GM06990 (cell line): ENCODE data around the gene TLL1.

Experiments
- DNase-seq: peaks from one replicate; pipeline ENCODE4 v3.0.0-alpha.2; 2011; ENCODE audit not compliant: insufficient read length; ENCODE audit errors: extremely low read depth
- H3K27me3 ChIP-seq: replicated peaks from 2 replicates; pipeline ENCODE4 v1.6.0; 2011; ENCODE audit warnings: low read length; ENCODE audit not compliant: control insufficient read depth, insufficient read depth
- H3K36me3 ChIP-seq: 2 replicates; pipeline ENCODE4 v1.5.1; 2011; ENCODE audit warnings: low read length; ENCODE audit not compliant: control insufficient read depth, insufficient read depth
- H3K4me3 ChIP-seq: replicated peaks from 2 replicates; pipeline ENCODE4 v1.5.1; 2011; ENCODE audit warnings: low read depth, mild to moderate bottlenecking, control low read depth, low read length
- CTCF ChIP-seq: IDR thresholded peaks from 2 replicates; pipeline ENCODE4 v1.5.1; 2011; ENCODE audit warnings: low read length, control low read depth, mild to moderate bottlenecking, inconsistent platforms; ENCODE audit not compliant: insufficient read depth, poor library complexity, severe bottlenecking

TLL1 gene

DNA sequence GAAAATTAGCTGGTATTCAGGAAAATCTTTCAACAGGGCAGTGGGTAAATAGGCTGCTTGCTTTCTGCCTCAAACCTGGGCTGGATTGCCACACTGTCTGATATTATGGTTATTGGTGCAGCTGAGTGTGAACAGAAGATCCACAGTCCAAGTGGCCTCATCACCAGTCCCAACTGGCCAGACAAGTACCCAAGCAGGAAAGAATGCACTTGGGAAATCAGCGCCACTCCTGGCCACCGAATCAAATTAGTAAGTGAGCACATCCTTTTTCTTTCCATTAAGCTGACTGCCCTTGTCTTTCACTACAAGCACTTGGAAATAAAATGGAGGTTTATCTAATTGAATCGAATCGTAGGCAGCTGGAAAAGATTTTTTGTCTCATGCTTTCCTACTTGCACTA is 204.7 kb downstream of the TLL1 start:
- DNase-seq = no peak
- no peaks in the 10 kb centered on the region for H3K27me3 ChIP-seq
- no peaks in the 10 kb centered on the region for H3K36me3 ChIP-seq
- H3K4me3 ChIP-seq = no peak overlapping the region
- TF ChIP-seq CTCF = no peak

- no peak for TF ChIP-seq CTCF
- H3K27me3 ChIP-seq = no peaks in the 10 kb centered on the region
- no peak for DNase-seq
- no peak overlapping the region for H3K4me3 ChIP-seq
- no peaks in the 10 kb centered on the region for H3K36me3 ChIP-seq
These were observed 205.3 kb downstream of the TLL1 start for GRCh38 chr4:166078383-166078782.

GRCh38 chr4:166078955-166079354 is 205.9 kb downstream of the TLL1 start:
- DNase-seq = no peak
- no peaks in the 10 kb centered on the region for H3K27me3 ChIP-seq
- no peak for TF ChIP-seq CTCF
- H3K4me3 ChIP-seq = no peak overlapping the region
- no peaks in the 10 kb centered on the region for H3K36me3 ChIP-seq

GRCh38 chr4:166087569-166087968 is 214.5 kb downstream of the TLL1 start:
- H3K4me3 ChIP-seq = no peak overlapping the region
- DNase-seq = no peak
- no peaks in the 10 kb centered on the region for H3K36me3 ChIP-seq
- no peak for TF ChIP-seq CTCF
- H3K27me3 ChIP-seq = no peaks in the 10 kb centered on the region; the same call in 1 of the 2 replicates

GRCh38 chr4:166088576-166088975 is 215.5 kb downstream of the TLL1 start:
- no peak for TF ChIP-seq CTCF
- Histone ChIP-seq H3K36me3 (no peaks in the 10 kb centered on the region), H3K4me3 (no peak overlapping the region), H3K27me3 (no peaks in the 10 kb centered on the region; the same call in 1 of the 2 replicates)
- DNase-seq = no peak

DNA sequence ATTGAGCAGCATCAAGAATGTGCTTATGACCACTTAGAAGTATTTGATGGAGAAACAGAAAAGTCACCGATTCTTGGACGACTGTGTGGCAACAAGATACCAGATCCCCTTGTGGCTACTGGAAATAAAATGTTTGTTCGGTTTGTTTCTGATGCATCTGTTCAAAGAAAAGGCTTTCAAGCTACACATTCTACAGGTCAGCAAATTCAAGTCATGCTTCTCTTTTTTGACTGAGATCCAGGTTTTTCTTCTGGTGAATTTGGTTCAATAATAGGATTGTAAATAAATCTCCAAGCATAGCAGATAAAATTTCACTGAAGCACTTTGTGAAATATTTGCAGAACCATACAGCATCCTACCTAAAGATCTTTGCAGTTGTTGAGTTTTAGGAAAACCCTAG is 218.1 kb downstream of the TLL1 start:
- no peak for DNase-seq

More for the DNA sequence above, 218.1 kb downstream of the TLL1 start:
- Histone ChIP-seq H3K36me3 (no peaks in the 10 kb centered on the region), H3K27me3 (no peaks in the 10 kb centered on the region; the same call in 1 of the 2 replicates), H3K4me3 (no peak overlapping the region)
- no peak for TF ChIP-seq CTCF
